MM.1S (cell line): ENCODE results near the gene ADAMTS2.

ENCODE experiments used
- DNase-seq: peaks from one replicate; pipeline ENCODE4 v3.0.0-alpha.2; 2015
- H2AFZ ChIP-seq: fragments of 300-600 bp; sonication (generic); 2 replicates; pipeline ENCODE4 v1.6.0; 2016; ENCODE audit warnings: antibody characterized with exemption, low read length
- H3F3A ChIP-seq: fragments of 300-600 bp; sonication (generic); 2 replicates; pipeline ENCODE4 v1.6.1; 2016; ENCODE audit warnings: mild to moderate bottlenecking, antibody characterized with exemption, low read length, moderate library complexity, mixed read lengths; ENCODE audit not compliant: insufficient read depth
- H3K27ac ChIP-seq: fragments of 300-600 bp; sonication (generic); 2 replicates; pipeline ENCODE4 v1.5.1; 2016; ENCODE audit warnings: mild to moderate bottlenecking, low read length
- H3K27me3 ChIP-seq: fragments of 300-600 bp; sonication (generic); replicated peaks from 2 replicates; pipeline ENCODE4 v1.6.0; 2016; ENCODE audit warnings: low read length; ENCODE audit not compliant: insufficient read depth
- H3K36me3 ChIP-seq: fragments of 300-600 bp; sonication (generic); replicated peaks from 2 replicates; pipeline ENCODE4 v1.6.1; 2016; ENCODE audit warnings: mild to moderate bottlenecking, low read length, mixed read lengths; ENCODE audit not compliant: insufficient read depth
- H3K4me1 ChIP-seq: fragments of 300-600 bp; sonication (generic); 2 replicates; pipeline ENCODE4 v1.6.1; 2016; ENCODE audit warnings: low read length, mixed read lengths
- H3K4me2 ChIP-seq: fragments of 300-600 bp; sonication (generic); 2 replicates; pipeline ENCODE4 v1.6.0; 2016; ENCODE audit warnings: low read depth, low read length
- H3K4me3 ChIP-seq: fragments of 300-600 bp; sonication (generic); 2 replicates; pipeline ENCODE4 v1.5.1; 2016; ENCODE audit warnings: low read length, mixed read lengths
- H3K79me2 ChIP-seq: fragments of 300-600 bp; sonication (generic); 2 replicates; pipeline ENCODE4 v1.6.1; 2016; ENCODE audit warnings: mixed run types, low read length, mixed read lengths
- H3K9ac ChIP-seq: fragments of 300-600 bp; sonication (generic); 2 replicates; pipeline ENCODE4 v1.6.1; 2016; ENCODE audit warnings: low read length, mixed read lengths
- H3K9me2 ChIP-seq: fragments of 300-600 bp; sonication (generic); replicated peaks from 2 replicates; pipeline ENCODE4 v1.6.1; 2016; ENCODE audit warnings: mild to moderate bottlenecking, low read length, mixed read lengths; ENCODE audit not compliant: insufficient read depth
- H3K9me3 ChIP-seq: fragments of 300-600 bp; sonication (generic); replicated peaks from 2 replicates; pipeline ENCODE4 v1.6.1; 2016; ENCODE audit warnings: mild to moderate bottlenecking, low read length, mixed read lengths; ENCODE audit not compliant: insufficient read depth
- H4K20me1 ChIP-seq: fragments of 300-600 bp; sonication (generic); 2 replicates; pipeline ENCODE4 v1.6.1; 2016; ENCODE audit warnings: mild to moderate bottlenecking, low read length, moderate library complexity, mixed read lengths; ENCODE audit not compliant: insufficient read depth
- EZH2 ChIP-seq: fragments of 300-600 bp; sonication (generic); optimal IDR thresholded peaks from 2 replicates; pipeline ENCODE3; 2017; ENCODE audit warnings: low read depth, mild to moderate bottlenecking, antibody characterized with exemption, low read length, mixed read lengths
- EZH2phosphoT487 ChIP-seq: fragments of 300-600 bp; sonication (generic); IDR thresholded peaks from 2 replicates; pipeline ENCODE4 v1.6.1; 2018; ENCODE audit warnings: antibody characterized with exemption, low read length
- TF ChIP-seq, protein P1 (sequence below): fragments of 300-600 bp; sonication (generic); IDR thresholded peaks from 2 replicates; pipeline ENCODE4 v1.5.1; 2016; ENCODE audit warnings: antibody characterized with exemption, low read length, mixed read lengths

Gene ADAMTS2

DNA sequence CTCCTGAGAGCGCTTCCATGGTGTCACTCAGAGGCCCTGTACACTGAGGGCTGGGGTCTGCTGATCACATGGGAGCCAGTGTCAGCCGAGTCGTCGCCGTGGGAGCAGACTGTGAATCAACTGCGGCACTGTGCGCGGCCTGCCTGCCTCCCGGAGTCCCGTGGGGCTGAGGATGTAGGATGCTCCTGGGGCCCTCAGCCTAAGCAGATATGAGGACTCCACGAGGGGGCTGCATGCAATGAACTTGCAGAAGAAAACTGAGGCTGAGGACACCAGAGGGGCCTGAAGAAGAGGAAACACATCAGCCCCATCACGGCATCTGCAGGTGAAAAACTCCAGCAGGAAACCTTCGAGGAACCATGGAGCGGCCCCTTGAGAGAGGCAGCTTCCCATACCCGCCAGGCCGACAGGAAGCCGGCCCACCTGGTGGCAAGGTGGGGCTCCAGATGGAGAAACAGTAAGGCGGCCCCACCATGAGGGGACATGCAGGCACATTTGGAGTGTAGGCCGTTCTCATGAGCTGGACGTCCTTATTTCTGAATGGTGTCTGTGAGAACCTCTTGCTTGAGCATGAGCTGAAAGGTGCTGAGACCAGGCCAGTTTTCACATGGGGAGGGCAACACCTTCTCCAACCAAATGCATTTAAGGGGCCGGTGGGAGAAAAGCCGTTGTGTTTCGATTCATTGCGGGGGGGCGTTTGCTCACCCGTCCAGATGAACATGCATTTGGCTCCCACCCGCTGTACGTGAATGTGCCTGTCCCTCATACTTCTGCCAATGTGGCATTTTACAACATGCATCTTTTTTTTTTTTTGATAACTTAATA, 35.2 kb upstream of the ADAMTS2 start:
- Histone ChIP-seq H3F3A (no peaks in the 10 kb centered on the region), H3K4me1 (no peaks in the 10 kb centered on the region), H3K9me2 (no peaks in the 10 kb centered on the region), H3K9me3 (no peaks in the 10 kb centered on the region), H3K27ac (no peak overlapping the region), H4K20me1 (no peaks in the 10 kb centered on the region), H3K27me3 (peaks cover 19% of the 10 kb centered on the region), H3K4me2 (no peak overlapping the region), H3K79me2 (no peaks in the 10 kb centered on the region), H3K4me3 (no peak overlapping the region), H3K36me3 (no peaks in the 10 kb centered on the region), H2AFZ (no peak overlapping the region), H3K9ac (no peak overlapping the region)
- no peak for DNase-seq
- no peak for TF ChIP-seq EZH2
- TF ChIP-seq, protein P1, sequence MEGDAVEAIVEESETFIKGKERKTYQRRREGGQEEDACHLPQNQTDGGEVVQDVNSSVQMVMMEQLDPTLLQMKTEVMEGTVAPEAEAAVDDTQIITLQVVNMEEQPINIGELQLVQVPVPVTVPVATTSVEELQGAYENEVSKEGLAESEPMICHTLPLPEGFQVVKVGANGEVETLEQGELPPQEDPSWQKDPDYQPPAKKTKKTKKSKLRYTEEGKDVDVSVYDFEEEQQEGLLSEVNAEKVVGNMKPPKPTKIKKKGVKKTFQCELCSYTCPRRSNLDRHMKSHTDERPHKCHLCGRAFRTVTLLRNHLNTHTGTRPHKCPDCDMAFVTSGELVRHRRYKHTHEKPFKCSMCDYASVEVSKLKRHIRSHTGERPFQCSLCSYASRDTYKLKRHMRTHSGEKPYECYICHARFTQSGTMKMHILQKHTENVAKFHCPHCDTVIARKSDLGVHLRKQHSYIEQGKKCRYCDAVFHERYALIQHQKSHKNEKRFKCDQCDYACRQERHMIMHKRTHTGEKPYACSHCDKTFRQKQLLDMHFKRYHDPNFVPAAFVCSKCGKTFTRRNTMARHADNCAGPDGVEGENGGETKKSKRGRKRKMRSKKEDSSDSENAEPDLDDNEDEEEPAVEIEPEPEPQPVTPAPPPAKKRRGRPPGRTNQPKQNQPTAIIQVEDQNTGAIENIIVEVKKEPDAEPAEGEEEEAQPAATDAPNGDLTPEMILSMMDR = no peak
- no peak for TF ChIP-seq EZH2phosphoT487

DNA sequence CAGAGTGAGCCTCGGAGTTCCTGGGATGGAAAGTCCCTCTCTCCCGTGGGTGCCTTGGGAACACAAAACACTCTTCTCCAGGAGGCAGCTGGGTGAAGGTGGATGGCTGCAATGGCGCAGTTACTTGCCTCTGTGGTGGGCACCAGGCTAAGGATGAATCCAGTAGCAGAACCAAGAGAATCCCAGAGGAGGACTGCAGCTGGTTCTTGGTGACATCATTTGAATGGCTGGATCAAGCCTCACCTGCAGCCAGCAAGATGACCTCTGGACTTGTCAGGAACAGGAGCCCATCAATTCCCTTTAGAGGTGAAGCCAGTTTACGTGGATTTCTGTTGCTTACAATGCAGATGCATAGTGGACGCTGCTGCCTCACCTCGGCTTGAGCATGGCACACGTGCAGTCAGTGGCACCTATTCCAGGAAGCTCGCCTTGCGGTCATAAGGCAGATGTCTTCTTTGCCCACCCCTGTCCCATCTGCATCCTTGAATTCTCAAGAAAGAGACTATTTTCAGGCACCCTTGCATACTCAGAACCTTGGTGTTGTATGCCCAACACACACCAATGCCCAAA, 34.1 kb upstream of the ADAMTS2 start:
- H3K27me3 ChIP-seq = peaks cover 17% of the 10 kb centered on the region
- H4K20me1 ChIP-seq = no peaks in the 10 kb centered on the region
- no peaks in the 10 kb centered on the region for H3K79me2 ChIP-seq
- no peaks in the 10 kb centered on the region for H3K36me3 ChIP-seq
- no peak for DNase-seq
- no peak overlapping the region for H3K27ac ChIP-seq
- no peak overlapping the region for H2AFZ ChIP-seq
- H3K9me2 ChIP-seq = no peaks in the 10 kb centered on the region
- H3K4me1 ChIP-seq = no peaks in the 10 kb centered on the region
- no peaks in the 10 kb centered on the region for H3F3A ChIP-seq
- no peak for TF ChIP-seq EZH2
- TF ChIP-seq EZH2phosphoT487 = no peak
- TF ChIP-seq, protein P1 = no peak
- no peaks in the 10 kb centered on the region for H3K9me3 ChIP-seq
- no peak overlapping the region for H3K4me2 ChIP-seq
- H3K4me3 ChIP-seq = no peak overlapping the region
- H3K9ac ChIP-seq = no peak overlapping the region

DNA sequence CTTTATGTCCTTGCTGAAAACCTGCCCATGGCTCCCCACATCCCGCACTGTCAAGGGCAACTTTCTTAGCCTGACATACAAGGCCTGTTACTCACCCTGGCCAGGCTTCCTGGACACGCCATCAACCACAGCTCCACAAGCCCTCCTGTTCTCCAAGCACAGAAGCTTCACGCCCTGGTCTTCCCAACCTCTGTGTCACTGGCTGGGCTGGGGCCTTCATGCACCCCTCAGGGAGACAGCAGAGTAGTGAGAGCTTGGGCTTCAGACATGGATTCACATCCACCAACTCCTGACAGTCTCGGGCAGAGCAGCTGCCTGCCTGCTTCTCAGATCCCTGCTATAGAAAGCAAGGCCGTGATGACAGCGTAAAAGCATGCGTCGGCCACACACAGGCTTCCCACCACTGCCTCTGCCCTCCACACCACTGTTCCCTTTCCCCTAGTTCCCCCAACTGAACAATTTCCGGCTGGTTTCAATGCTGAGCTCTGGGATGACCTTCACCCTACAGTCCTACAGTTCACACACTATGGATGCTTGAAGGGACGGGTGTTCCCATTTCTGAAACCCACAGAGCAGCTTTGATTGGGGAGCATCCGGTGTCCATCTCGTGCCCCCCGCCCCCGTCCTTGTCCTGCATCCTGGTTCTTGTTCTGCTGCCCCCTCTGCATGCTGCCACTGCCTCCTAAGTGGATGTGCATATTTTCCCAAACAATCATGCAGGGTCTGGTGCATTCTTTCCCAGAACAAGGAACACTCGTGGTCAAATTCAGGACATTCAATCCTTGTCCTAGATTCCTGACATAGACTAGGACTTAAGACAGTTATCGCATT, 33.4 kb upstream of the ADAMTS2 start:
- Histone ChIP-seq H3K4me2 (no peak overlapping the region), H3K9me2 (no peaks in the 10 kb centered on the region), H3K79me2 (no peaks in the 10 kb centered on the region), H3K27me3 (peaks cover 18% of the 10 kb centered on the region), H4K20me1 (no peaks in the 10 kb centered on the region), H3K36me3 (no peaks in the 10 kb centered on the region), H3F3A (no peaks in the 10 kb centered on the region), H3K4me1 (no peaks in the 10 kb centered on the region), H2AFZ (no peak overlapping the region), H3K4me3 (no peak overlapping the region), H3K9me3 (no peaks in the 10 kb centered on the region), H3K9ac (no peak overlapping the region), H3K27ac (no peak overlapping the region)
- no peak for DNase-seq
- TF ChIP-seq EZH2 (no peak), EZH2phosphoT487 (no peak)
- TF ChIP-seq, protein P1 = no peak
